Measurements from ENCODE around the gene TCTN3. TPM values are rescaled to one million over a fixed set of nuclear protein-coding genes. Genes with fewer than 3 reads are reported as not detected.

Gene TCTN3
- total and polyA plus RNA-seq, 2 of the 13 experiments (the other 11 are each of a cell fraction or from before 2014, with no cell fraction given), result 53.3 to 60.0 TPM

GRCh38 chr10:95693071-95693667, 558 bp downstream of the TCTN3 start (continued):
- no peak for TF ChIP-seq SNAPC4 (CRISPR knock-in tag; IDR thresholded peaks at IDR 0.05)
- no peak for TF ChIP-seq ETS1 (CRISPR knock-in tag; IDR thresholded peaks at IDR 0.05)
- TF ChIP-seq SAP130 (CRISPR knock-in tag; IDR thresholded peaks at IDR 0.05; ENCODE audit: low read depth), result no peak
- TF ChIP-seq ZNF382 (CRISPR knock-in tag; IDR thresholded peaks at IDR 0.05; ENCODE audit: borderline replicate concordance), result no peak
- TF ChIP-seq ZNF503 (CRISPR knock-in tag; IDR thresholded peaks at IDR 0.05), result no peak
- no peak for TF ChIP-seq TOE1 (CRISPR knock-in tag; IDR thresholded peaks at IDR 0.05)
- no peak for TF ChIP-seq ATF7-NPFF (CRISPR knock-in tag; IDR thresholded peaks at IDR 0.05; ENCODE audit: low read depth)
- TF ChIP-seq SMC3 (IDR thresholded peaks at IDR 0.05; ENCODE audit: low read length), result no peak
- TF ChIP-seq FOXO1 (CRISPR knock-in tag; IDR thresholded peaks at IDR 0.05), result no peak
- TF ChIP-seq CTCF (CRISPR knock-in tag; IDR thresholded peaks at IDR 0.05), result no peak
- no peak for TF ChIP-seq HNF4A (CRISPR knock-in tag; IDR thresholded peaks at IDR 0.05)
- no peak for TF ChIP-seq HMGA1 (CRISPR knock-in tag; conservative IDR thresholded peaks at IDR 0.05)
- TF ChIP-seq RFX5 (IDR thresholded peaks at IDR 0.05; ENCODE audit: low read depth, low read length), result no peak
- TF ChIP-seq ZFYVE20 (CRISPR knock-in tag; IDR thresholded peaks at IDR 0.05; ENCODE audit: borderline replicate concordance, low read depth), result no peak
- peak; percentile 0 for TF ChIP-seq ZNF781 (CRISPR knock-in tag; IDR thresholded peaks at IDR 0.05; ENCODE audit: borderline replicate concordance, not compliant biosample characterization)
- TF ChIP-seq GABPA (IDR thresholded peaks at IDR 0.05; ENCODE audit: low read depth, low read length), result no peak
- TF ChIP-seq GABPA (CRISPR knock-in tag; IDR thresholded peaks at IDR 0.05; ENCODE audit: low read depth), result no peak
- 0 out of 2 replicates have a peak, but pooled peaks have one; percentile 38 for TF ChIP-seq ZNF607 (CRISPR knock-in tag; IDR thresholded peaks at IDR 0.05; ENCODE audit: borderline replicate concordance)

Measured in HepG2 (cell line).